Measurements from ENCODE around the gene KIF5A.

KIF5A gene

DNA sequence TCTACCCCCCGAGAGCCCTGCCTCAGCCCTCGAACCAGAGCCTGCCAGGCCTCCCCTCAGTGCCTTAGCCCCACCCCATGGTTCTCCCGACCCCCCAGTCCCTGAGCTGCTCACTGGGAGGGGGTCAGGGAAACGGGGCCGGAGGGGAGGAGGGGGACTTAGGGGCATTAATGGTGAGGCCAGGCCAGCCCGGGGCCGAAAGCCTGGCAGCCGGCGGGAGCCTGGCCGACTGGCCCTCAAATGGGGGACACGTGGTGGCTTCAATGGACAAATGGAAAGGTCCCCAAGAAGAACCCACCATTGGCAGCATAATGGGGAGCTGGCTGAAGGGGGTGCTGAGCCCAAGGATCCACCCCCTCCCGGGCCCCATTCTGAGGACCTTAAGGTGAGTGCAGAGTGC, 21.7 kb upstream of the KIF5A start:
- H3K9me2 ChIP-seq (replicated peaks; ENCODE audit: low read depth, low read length), result no peaks in the 10 kb centered on the region
- TF ChIP-seq, protein P1, sequence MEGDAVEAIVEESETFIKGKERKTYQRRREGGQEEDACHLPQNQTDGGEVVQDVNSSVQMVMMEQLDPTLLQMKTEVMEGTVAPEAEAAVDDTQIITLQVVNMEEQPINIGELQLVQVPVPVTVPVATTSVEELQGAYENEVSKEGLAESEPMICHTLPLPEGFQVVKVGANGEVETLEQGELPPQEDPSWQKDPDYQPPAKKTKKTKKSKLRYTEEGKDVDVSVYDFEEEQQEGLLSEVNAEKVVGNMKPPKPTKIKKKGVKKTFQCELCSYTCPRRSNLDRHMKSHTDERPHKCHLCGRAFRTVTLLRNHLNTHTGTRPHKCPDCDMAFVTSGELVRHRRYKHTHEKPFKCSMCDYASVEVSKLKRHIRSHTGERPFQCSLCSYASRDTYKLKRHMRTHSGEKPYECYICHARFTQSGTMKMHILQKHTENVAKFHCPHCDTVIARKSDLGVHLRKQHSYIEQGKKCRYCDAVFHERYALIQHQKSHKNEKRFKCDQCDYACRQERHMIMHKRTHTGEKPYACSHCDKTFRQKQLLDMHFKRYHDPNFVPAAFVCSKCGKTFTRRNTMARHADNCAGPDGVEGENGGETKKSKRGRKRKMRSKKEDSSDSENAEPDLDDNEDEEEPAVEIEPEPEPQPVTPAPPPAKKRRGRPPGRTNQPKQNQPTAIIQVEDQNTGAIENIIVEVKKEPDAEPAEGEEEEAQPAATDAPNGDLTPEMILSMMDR (conservative IDR thresholded peaks at IDR 0.05; ENCODE audit: low read length), result no peak
- TF ChIP-seq EZH2phosphoT487 (IDR thresholded peaks at IDR 0.05; ENCODE audit: borderline replicate concordance), result no peak
- H2AFZ ChIP-seq (ENCODE audit: low read length), result no peak overlapping the region
- no peak overlapping the region for H3K4me3 ChIP-seq (ENCODE audit: low read length, poor library complexity, severe bottlenecking)
- no peaks in the 10 kb centered on the region for H3K27me3 ChIP-seq (ENCODE audit: insufficient read depth, low read length, poor library complexity, severe bottlenecking)
- no peak overlapping the region for H3K4me2 ChIP-seq (ENCODE audit: low read depth, low read length, poor library complexity, severe bottlenecking)
- H3K36me3 ChIP-seq (ENCODE audit: insufficient read depth, low read length), result peaks cover 52% of the 10 kb centered on the region; the same call in 1 of the 2 replicates
- no peak overlapping the region for H3K9ac ChIP-seq (ENCODE audit: low read depth, low read length, poor library complexity, severe bottlenecking)
- peaks cover 29% of the 10 kb centered on the region for H4K20me1 ChIP-seq (ENCODE audit: insufficient read depth, low read length, poor library complexity, severe bottlenecking)
- peaks cover 44% of the 10 kb centered on the region for H3K79me2 ChIP-seq (ENCODE audit: insufficient read depth, low read length)
- H3K9me3 ChIP-seq (ENCODE audit: insufficient read depth, low read depth, low read length), result no peaks in the 10 kb centered on the region
- H3F3A ChIP-seq (ENCODE audit: low read depth), result no peaks in the 10 kb centered on the region; the same call in 1 of the 2 replicates
- H3K4me1 ChIP-seq (ENCODE audit: insufficient read depth, low read length, poor library complexity, severe bottlenecking), result peaks cover 24% of the 10 kb centered on the region

- H3K9me3 ChIP-seq (ENCODE audit: insufficient read depth, low read depth, low read length), result no peaks in the 10 kb centered on the region
- H3K4me2 ChIP-seq (ENCODE audit: low read depth, low read length, poor library complexity, severe bottlenecking), result no peak overlapping the region
- H2AFZ ChIP-seq (ENCODE audit: low read length), result no peak overlapping the region
- peaks cover 21% of the 10 kb centered on the region for H4K20me1 ChIP-seq (ENCODE audit: insufficient read depth, low read length, poor library complexity, severe bottlenecking)
- peaks cover 36% of the 10 kb centered on the region for H3K79me2 ChIP-seq (ENCODE audit: insufficient read depth, low read length)
- no peak overlapping the region for H3K4me3 ChIP-seq (ENCODE audit: low read length, poor library complexity, severe bottlenecking)
- H3K27me3 ChIP-seq (ENCODE audit: insufficient read depth, low read length, poor library complexity, severe bottlenecking), result no peaks in the 10 kb centered on the region
- peaks cover 56% of the 10 kb centered on the region; the same call in 1 of the 2 replicates for H3K36me3 ChIP-seq (ENCODE audit: insufficient read depth, low read length)
- H3K4me1 ChIP-seq (ENCODE audit: insufficient read depth, low read length, poor library complexity, severe bottlenecking), result peaks cover 17% of the 10 kb centered on the region
- TF ChIP-seq, protein P1 (conservative IDR thresholded peaks at IDR 0.05; ENCODE audit: low read length), result no peak
- no peak for TF ChIP-seq EZH2phosphoT487 (IDR thresholded peaks at IDR 0.05; ENCODE audit: borderline replicate concordance)
- no peak overlapping the region for H3K9ac ChIP-seq (ENCODE audit: low read depth, low read length, poor library complexity, severe bottlenecking)
- no peaks in the 10 kb centered on the region; the same call in 1 of the 2 replicates for H3F3A ChIP-seq (ENCODE audit: low read depth)
- H3K9me2 ChIP-seq (replicated peaks; ENCODE audit: low read depth, low read length), result no peaks in the 10 kb centered on the region
Observed at GRCh38 chr12:57528831-57529555, 20.9 kb upstream of the KIF5A start.

GRCh38 chr12:57529831-57530230, 20.0 kb upstream of the KIF5A start:
- Histone ChIP-seq H3K9me2 (replicated peaks; ENCODE audit: low read depth, low read length) (no peaks in the 10 kb centered on the region), H3K4me1 (ENCODE audit: insufficient read depth, low read length, poor library complexity, severe bottlenecking) (peaks cover 9% of the 10 kb centered on the region), H4K20me1 (ENCODE audit: insufficient read depth, low read length, poor library complexity, severe bottlenecking) (peaks cover 13% of the 10 kb centered on the region), H3K4me3 (ENCODE audit: low read length, poor library complexity, severe bottlenecking) (no peak overlapping the region), H3K9me3 (ENCODE audit: insufficient read depth, low read depth, low read length) (no peaks in the 10 kb centered on the region), H3K9ac (ENCODE audit: low read depth, low read length, poor library complexity, severe bottlenecking) (no peak overlapping the region), H3K4me2 (ENCODE audit: low read depth, low read length, poor library complexity, severe bottlenecking) (no peak overlapping the region), H3K27me3 (ENCODE audit: insufficient read depth, low read length, poor library complexity, severe bottlenecking) (no peaks in the 10 kb centered on the region), H3F3A (ENCODE audit: low read depth) (no peaks in the 10 kb centered on the region; the same call in 1 of the 2 replicates), H3K79me2 (ENCODE audit: insufficient read depth, low read length) (peaks cover 27% of the 10 kb centered on the region), H2AFZ (ENCODE audit: low read length) (no peak overlapping the region), H3K36me3 (ENCODE audit: insufficient read depth, low read length) (peaks cover 63% of the 10 kb centered on the region; the same call in 1 of the 2 replicates)
- no peak for TF ChIP-seq EZH2phosphoT487 (IDR thresholded peaks at IDR 0.05; ENCODE audit: borderline replicate concordance)
- TF ChIP-seq, protein P1 (conservative IDR thresholded peaks at IDR 0.05; ENCODE audit: low read length), result no peak

Data from Loucy (cell line).